Stimulated activated CD4-positive, alpha-beta T cell treated with anti-CD3 and anti-CD28 coated beads, Interleukin-1b, Interleukin-23, amount 100 ng/mL, for 1 hour (primary cell): ENCODE measurements around the gene NCKAP5.

Experiments
- DNase-seq, 2 donors: peaks; one replicate each; pipeline ENCODE4 v3.0.0-alpha.2; 2020; ENCODE audit warnings: low read depth in 2 of 2

Gene NCKAP5

DNA sequence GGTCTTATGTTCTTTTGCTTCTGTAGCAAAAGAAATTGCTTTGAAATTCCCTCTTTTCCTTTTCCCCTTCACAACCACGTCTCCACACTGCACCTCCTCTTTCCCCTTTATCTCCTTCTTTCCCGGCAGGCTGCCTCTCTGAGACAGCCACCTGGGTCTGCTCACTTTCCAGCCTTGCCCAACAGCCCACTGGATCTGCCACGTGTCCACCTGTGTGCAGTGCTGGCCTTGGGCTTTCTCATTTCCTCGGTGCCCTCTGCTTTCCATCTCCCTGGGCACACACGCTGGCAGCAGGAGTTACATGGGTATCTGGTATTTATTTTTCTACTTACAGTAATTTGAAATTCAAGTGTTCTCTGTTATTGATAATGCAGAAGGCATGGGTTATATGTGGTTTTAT, 684.8 kb downstream of the NCKAP5 start:
- no peak for DNase-seq

DNA sequence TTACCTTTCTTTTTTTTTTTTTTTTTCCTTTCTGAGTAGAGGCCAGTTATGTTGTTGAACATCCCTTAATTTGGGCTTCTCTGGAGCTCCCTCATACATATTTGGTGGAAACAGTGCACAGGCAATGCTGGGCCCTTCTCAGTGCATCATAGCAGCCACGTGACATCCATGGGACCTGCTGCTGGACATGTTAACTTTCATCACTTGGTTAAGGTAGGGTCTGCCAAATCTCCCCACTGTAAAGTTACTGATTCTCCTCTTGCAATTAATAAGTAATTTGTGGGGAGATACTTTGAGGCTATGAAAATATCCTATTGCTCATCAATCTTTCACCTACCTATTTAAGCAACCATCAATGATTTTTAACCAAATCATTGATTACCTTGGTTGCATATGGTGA, 686.7 kb downstream of the NCKAP5 start:
- DNase-seq, result no peak

DNA sequence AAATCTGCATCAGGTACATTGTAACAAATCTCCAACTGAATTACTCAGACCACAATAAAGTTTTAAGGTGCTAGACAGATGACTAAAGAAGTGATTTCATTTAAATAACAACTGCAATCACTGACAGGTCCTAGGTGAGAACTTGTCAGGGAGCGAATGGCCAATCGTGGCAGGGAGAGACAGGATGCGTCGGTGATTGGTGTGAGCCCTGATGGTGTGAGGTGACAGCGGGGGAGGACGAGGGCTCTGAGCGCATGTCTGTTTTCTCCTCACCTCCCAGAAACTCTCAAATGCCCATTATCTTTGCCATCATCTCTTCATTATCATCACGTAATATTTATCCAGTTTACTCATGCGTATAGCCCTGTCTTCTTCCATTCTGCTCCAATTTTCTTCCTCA, 690.3 kb downstream of the NCKAP5 start:
- no peak for DNase-seq

GRCh38 chr2:132876745-132877391, 691.4 kb downstream of the NCKAP5 start:
- DNase-seq, result no peak

GRCh38 chr2:132875193-132875592, 693.1 kb downstream of the NCKAP5 start:
- DNase-seq, result no peak

DNA sequence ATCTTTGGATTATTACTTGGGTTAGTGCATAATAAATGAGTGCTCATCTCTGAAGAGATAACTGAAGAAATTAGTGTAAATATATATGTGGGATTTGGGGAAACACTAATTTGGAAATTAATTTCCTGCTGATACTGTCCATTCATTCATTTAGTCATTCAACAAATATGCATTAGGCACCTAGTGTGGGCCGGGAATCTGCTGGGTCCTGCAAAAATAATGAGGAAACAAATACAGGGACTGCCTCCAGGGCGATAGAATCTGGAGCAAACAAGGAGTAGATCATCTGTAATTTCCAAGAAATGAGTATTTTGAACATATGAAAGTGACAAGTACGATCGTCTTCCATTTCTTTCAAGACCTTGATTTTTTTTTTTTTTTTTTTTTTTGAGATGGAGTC, 694.5 kb downstream of the NCKAP5 start:
- DNase-seq, result no peak

- no peak for DNase-seq
Measured at GRCh38 chr2:132871831-132872230, 696.4 kb downstream of the NCKAP5 start.

DNA sequence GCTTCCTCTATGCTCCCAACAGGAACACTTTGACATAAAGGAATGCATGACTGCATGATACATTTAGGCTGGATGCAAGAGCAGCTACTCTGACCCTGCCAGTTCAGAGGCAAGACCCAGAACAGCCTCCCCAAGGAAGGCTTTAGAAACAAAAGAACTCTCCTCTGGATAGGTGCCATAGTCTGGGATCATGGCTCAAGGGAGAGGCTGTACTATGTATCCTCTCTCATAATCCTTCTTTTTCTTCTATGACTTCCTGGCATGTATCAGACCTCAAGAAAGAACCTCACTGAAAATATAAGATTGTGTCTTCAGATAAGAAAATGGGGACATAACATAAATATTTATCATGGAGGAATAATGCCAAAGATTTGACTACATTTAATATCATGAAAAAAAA, 704.3 kb downstream of the NCKAP5 start:
- no peak for DNase-seq

GRCh38 chr2:132860220-132860619, 708.0 kb downstream of the NCKAP5 start:
- no peak for DNase-seq

GRCh38 chr2:132859590-132859989, 708.7 kb downstream of the NCKAP5 start:
- no peak for DNase-seq

DNA sequence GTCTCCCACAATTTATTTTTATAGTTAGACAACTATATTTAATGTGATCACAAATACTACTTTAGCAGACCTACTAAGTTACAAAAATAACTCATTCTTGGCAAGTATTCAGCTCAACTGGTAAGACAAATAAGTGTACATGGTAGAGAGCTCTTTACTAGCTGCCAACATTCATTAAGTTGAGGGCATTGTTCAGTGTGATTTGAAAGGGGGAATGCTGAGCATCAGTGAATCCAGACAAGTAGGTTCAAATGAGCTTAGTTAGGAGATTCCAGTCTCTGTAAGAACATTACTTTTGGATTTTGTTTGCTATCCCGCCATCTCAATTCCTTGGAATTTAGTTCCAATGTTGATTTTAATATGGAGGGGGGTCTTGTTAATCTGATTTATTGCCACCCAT, 710.9 kb downstream of the NCKAP5 start:
- no peak for DNase-seq

DNA sequence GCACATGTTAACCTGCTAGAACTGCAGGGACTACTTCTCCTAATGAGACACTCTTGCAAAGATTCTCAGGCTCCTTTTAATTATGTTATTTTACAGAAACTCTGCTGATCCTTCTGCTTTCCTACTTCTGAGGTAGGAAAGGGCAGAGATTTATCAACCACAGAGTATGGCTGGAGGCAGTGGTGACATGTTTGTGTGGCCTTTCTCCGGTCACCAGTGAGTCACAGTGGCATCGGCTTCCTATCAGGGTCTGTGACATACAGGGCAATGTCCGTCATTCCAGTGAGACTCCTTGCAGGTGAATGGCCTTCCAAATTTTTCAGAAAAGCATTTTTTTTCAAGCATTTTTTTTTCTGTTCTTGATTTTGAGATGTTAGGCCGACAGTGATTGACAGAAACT, 717.6 kb downstream of the NCKAP5 start:
- no peak for DNase-seq

GRCh38 chr2:132849118-132849517, 719.1 kb downstream of the NCKAP5 start:
- no peak for DNase-seq

GRCh38 chr2:132845339-132845738, 722.9 kb downstream of the NCKAP5 start:
- DNase-seq, result no peak

- DNase-seq, result no peak
Measured at GRCh38 chr2:132844585-132844984, 723.7 kb downstream of the NCKAP5 start.

- DNase-seq, result no peak
Measured at GRCh38 chr2:132837769-132838168, 730.5 kb downstream of the NCKAP5 start.

- no peak for DNase-seq
Measured at GRCh38 chr2:132830321-132830827, 737.9 kb downstream of the NCKAP5 start.

GRCh38 chr2:132825601-132826000, 742.7 kb downstream of the NCKAP5 start:
- no peak for DNase-seq

- no peak for DNase-seq
Measured at GRCh38 chr2:132824716-132825115, 743.5 kb downstream of the NCKAP5 start.

- DNase-seq, result no peak
Measured at GRCh38 chr2:132816234-132816633, 752.0 kb downstream of the NCKAP5 start.

GRCh38 chr2:132815516-132815915, 752.7 kb downstream of the NCKAP5 start:
- no peak for DNase-seq

GRCh38 chr2:132814651-132815050, 753.6 kb downstream of the NCKAP5 start:
- no peak for DNase-seq

DNA sequence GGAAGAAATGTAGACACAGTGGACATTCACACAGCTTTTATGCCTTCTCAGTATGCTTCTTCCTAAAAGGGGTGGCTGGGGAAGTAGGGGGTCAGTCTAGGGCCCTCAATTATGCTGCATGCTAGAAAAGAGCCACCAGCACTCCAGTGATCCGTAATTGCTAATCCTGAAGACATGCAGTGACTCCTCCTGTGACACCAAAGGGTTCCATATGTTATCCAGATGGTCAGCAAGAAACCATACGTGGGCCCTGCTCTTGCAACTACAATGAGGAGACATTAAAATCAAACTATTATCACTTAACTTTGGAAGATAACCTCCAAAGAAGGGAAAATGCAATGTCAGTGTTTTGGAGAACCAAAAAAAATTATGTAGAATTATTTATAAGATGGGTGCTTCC, 754.8 kb downstream of the NCKAP5 start:
- DNase-seq, result no peak
